ENCODE results near the gene NRIP1.
A peak's percentile ranks its signal among the peaks of the same experiment; 100 is the strongest.

Gene NRIP1

GRCh38 chr21:15063814-15064575 is 805 bp downstream of the NRIP1 start:
- peak; percentile 50 for DNase-seq

GRCh38 chr21:15063081-15063813 is 1.6 kb downstream of the NRIP1 start:
- no peak for DNase-seq

- no peak for DNase-seq
Observed at GRCh38 chr21:15062606-15062965, 2.2 kb downstream of the NRIP1 start.

GRCh38 chr21:15061747-15062605 is 2.8 kb downstream of the NRIP1 start:
- DNase-seq = no peak

- no peak for DNase-seq
Observed at GRCh38 chr21:15061279-15061678, 3.5 kb downstream of the NRIP1 start.

DNA sequence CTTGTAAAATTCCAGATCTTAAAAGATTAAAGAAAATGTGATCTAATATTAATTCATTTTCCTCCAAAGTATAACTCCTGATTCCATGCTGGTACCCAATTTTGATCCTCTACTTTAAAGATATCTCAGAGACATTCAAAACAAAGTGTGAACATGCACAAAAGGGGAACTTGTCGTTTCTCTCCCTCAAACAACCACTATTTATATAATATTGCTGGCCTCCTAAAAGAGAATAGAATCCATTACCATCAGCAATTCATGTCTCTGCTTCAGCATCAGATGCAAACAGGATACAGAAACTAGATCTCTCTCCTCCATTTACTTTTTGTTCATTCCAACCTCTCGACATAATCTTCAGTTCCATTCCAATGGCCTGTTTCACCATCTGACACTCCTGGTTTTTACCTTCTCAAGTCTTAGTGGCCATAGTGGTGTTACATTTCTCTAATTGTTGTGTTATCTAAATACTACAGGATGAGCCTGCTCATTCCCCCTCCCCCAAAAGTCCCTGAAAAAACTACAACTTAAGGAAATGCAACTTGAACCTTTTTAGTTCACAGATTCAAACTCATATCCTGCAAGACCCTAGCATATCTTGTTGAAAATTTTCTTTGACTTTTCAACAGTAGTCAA is 4.1 kb downstream of the NRIP1 start:
- DNase-seq = no peak

GRCh38 chr21:15059397-15059796 is 5.4 kb downstream of the NRIP1 start:
- no peak for DNase-seq

- no peak for DNase-seq
Observed at GRCh38 chr21:15058854-15059263, 5.9 kb downstream of the NRIP1 start.

GRCh38 chr21:15057285-15057684 is 7.5 kb downstream of the NRIP1 start:
- DNase-seq = no peak

GRCh38 chr21:15054606-15055239 is 10.1 kb downstream of the NRIP1 start:
- DNase-seq = no peak

DNA sequence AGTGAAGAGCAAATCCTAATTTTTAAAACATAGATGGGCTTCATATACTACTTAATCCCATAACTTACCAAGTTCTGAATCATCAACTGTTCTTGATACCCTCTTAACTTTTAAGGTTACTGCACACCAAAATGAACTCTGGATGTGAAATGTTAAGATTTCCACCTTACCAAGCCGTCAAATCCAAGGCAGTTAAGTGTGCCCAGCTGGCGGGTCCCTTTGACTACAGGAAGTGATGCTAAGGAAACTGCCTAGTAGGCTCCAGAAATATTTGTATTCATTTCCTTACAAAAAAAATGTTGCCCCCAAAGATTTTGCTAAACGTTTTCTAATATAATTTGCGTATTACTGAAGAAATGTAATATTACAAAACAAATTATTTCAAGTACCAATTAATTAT is 10.7 kb downstream of the NRIP1 start:
- DNase-seq = no peak

GRCh38 chr21:15053500-15053899 is 11.3 kb downstream of the NRIP1 start:
- no peak for DNase-seq

- no peak for DNase-seq
Observed at GRCh38 chr21:15052459-15052763, 12.4 kb downstream of the NRIP1 start.

DNA sequence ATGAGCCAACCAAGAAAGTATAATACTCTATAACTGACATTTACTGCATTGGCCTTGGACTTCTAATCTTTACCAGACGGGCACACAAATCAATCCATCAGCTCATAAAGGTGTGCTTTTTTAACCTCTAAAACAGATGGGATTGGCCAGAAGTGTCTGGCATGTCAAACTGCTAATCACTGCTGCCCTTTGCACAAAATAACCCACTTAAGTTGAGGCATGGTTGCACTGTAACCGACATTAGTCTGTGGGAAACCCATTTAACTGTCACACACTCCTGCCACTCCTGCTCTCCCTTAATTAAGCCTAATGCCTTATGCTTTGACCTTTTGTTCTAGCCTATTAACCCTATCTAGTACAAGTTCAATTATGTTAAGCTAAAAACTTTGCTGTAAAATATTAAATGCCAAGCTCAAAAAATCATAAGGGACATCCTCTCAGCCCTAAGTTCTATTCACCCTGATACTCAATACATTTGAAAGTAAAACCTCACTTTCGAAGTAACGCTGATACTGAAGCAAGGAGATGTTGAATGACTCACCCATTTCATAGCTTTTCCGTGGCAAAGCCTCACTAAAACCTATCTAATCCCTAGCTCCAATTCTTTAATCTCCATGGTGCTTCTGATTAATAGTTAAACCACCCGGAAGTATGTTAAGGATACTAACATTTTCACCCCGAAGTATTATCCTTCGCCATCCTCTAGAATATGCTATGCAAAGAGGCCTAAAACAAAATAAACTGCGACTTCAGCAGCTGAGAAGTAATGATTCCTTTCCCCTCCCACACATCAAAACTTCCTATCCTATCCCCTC is 12.9 kb downstream of the NRIP1 start:
- peak; percentile 55 for DNase-seq

DNA sequence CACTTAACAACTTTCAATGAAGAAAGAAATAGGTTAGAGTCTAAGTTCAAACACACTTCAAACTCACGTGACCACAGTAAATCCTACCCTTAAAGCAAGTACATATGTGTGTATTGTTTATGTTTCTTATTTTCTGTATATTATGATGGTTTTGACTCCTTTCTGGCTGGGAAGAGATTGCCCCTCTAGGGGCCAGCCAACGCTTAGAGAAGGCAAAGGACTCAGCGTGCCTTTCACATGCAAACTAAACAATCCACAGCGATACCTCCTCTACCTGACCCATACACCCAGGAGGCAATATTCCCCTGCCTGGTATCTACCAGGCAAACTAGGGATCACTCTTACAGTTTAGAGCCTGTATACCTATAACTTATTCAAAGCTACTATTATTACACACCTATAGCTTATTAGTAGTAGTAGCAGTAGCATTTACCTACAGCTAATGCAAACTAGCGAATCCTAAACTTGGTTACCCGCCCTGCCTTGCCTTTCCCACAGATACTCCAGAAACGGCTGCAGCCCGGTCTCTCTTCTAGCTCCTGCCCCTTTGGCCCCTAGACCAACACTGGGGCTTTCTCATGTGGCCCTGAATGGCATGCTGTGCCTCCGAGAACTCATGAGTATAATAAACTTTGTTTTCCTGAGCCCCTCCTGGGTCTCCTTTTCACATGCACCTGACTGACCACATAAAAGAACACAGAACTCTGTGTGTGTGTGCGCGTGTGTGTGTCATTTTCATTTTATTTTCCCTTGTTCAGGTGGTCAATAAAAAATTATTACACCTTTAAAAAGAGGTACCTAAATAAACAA is 14.0 kb downstream of the NRIP1 start:
- no peak for DNase-seq

DNA sequence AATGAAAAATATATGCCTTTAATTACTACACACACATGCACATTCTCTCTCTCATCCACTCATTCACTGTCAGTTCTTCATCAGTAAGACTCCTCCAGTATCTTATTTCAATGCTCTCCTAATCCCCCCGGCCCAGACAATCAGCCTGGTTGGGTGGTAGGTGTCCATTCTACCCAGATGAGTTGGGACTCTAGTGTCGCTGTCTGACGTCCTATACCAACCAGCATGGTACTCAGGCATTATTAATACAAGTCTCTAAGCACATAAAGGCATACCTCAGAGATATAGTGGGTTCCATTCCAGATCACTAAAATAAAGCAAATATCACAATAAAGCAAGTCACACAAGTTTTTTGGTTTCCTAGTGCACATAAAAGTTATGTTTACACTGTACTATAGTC is 19.8 kb downstream of the NRIP1 start:
- DNase-seq = no peak

GRCh38 chr21:15042531-15042930 is 22.3 kb downstream of the NRIP1 start:
- DNase-seq = no peak

- no peak for DNase-seq
Observed at GRCh38 chr21:15039607-15040299, 25.0 kb downstream of the NRIP1 start.

DNA sequence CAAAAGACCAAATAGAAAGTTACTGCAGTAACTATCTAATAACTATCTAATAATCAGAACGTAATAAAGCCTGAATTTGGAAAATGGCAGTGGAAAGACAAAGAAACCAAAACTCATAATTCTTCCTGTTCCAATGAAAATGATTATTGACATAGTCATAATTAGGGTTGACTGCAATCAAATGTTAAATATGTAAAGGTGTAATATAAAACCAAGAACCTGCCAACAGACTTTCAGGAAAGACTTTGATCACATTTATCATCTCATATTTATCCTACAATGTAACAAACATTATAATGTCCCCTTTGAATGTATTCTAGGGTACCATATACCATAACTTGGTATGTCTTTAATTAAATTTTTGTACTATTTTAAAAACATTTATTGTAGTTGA is 26.9 kb downstream of the NRIP1 start:
- no peak for DNase-seq
